Tibial nerve (tissue), 4 donors: Measurements from ENCODE around the gene CDH4.

Source experiments
- EP300 ChIP-seq, 2 donors: sonication (generic); formaldehyde crosslinking; IDR thresholded peaks; one replicate each; pipeline ENCODE4 v1.6.1; 2017; ENCODE audit warnings: antibody characterized with exemption in 2 of 2, mild to moderate bottlenecking in 1 of 2
- POLR2A ChIP-seq, 2 donors: fragments of 450-650 bp; IDR thresholded peaks; one replicate each; pipeline ENCODE4 v1.6.1; 2017; ENCODE audit warnings: antibody characterized with exemption in 2 of 2, mild to moderate bottlenecking in 2 of 2, moderate library complexity in 2 of 2
- TF ChIP-seq, protein P1 (sequence below), 5 experiments: fragments of 200-600 bp in 3 of 5; fragments of 450-650 bp in 2 of 5; sonication (generic) in 3 of 5; IDR thresholded peaks; one replicate each; pipeline ENCODE4 v1.5.1; 2016 to 2019; ENCODE audit warnings: antibody characterized with exemption in 5 of 5, mild to moderate bottlenecking in 3 of 5, moderate library complexity in 2 of 5

DNA sequence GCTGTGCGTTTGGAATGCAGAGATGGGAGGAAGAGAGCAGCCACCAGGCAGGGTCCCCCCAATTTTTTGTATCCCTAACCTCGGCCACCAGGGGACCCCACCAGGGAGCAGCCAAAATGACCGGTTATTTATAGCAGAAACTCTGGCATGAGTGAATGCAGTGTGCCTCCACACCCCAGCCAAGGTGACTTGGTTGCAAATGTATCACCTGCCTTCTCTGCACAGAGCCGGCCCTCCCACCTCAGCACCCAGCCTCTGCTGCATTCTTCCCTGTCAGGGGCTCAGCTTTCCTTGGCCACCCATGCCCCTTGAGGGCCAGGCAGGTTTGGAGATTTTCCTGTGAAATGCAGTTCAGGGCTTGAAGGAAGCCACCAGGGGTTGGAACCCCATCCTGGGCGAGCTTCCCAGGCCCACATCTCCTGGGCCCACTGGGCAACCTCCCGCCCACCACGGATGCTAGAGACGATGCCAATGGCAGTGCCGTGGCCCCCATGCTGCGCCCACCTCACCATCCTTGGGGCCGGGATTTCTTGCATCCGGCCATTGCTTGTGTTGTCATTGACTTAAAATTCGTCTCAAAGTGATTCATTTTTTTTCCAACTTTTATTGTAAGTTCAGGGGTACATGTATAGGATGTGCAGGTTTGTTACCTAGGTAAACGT lies 522.0 kb downstream of the CDH4 start:
- TF ChIP-seq, protein P1, sequence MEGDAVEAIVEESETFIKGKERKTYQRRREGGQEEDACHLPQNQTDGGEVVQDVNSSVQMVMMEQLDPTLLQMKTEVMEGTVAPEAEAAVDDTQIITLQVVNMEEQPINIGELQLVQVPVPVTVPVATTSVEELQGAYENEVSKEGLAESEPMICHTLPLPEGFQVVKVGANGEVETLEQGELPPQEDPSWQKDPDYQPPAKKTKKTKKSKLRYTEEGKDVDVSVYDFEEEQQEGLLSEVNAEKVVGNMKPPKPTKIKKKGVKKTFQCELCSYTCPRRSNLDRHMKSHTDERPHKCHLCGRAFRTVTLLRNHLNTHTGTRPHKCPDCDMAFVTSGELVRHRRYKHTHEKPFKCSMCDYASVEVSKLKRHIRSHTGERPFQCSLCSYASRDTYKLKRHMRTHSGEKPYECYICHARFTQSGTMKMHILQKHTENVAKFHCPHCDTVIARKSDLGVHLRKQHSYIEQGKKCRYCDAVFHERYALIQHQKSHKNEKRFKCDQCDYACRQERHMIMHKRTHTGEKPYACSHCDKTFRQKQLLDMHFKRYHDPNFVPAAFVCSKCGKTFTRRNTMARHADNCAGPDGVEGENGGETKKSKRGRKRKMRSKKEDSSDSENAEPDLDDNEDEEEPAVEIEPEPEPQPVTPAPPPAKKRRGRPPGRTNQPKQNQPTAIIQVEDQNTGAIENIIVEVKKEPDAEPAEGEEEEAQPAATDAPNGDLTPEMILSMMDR (IDR thresholded peaks at IDR 0.05): no peak
- TF ChIP-seq POLR2A (IDR thresholded peaks at IDR 0.05) (no peak), EP300 (IDR thresholded peaks at IDR 0.05) (no peak)
